ENCODE measurements around the gene GPR157.

DNA sequence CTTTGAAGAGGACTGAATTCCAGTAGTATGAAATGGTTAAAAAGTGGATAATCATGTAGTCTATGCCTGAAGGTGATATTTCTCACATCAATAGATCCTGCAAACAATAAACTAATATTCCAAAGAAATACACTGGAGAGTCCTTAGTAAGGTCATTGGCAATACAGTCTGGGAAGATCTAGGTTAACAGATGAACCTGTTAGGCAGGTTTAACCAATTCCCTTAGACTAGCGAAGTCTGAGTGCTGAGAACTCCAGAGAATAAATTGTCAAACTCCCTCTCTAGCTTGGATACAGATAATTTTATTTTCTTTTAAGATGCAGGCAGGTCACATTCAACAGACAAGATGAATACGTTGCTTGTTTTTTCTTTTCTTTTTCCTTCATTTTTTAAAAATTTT, 2.4 kb downstream of the GPR157 start:
- TF ChIP-seq, protein P1, sequence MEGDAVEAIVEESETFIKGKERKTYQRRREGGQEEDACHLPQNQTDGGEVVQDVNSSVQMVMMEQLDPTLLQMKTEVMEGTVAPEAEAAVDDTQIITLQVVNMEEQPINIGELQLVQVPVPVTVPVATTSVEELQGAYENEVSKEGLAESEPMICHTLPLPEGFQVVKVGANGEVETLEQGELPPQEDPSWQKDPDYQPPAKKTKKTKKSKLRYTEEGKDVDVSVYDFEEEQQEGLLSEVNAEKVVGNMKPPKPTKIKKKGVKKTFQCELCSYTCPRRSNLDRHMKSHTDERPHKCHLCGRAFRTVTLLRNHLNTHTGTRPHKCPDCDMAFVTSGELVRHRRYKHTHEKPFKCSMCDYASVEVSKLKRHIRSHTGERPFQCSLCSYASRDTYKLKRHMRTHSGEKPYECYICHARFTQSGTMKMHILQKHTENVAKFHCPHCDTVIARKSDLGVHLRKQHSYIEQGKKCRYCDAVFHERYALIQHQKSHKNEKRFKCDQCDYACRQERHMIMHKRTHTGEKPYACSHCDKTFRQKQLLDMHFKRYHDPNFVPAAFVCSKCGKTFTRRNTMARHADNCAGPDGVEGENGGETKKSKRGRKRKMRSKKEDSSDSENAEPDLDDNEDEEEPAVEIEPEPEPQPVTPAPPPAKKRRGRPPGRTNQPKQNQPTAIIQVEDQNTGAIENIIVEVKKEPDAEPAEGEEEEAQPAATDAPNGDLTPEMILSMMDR (IDR thresholded peaks at IDR 0.05; ENCODE audit: low read depth, low read length), result no peak
- TF ChIP-seq POLR2A (IDR thresholded peaks at IDR 0.05; ENCODE audit: extremely low read depth, insufficient read length) (no peak), MAX (IDR thresholded peaks at IDR 0.05; ENCODE audit: low read depth, low read length) (no peak)
